T-helper 17 cell (primary cell): ENCODE measurements around the gene NTNG2. TPM values are rescaled to one million over a fixed set of nuclear protein-coding genes. Genes with fewer than 3 reads are reported as not detected.
"Not testable (repeated sequence)": the region's sequence is repeated elsewhere in the genome, so short reads cannot be mapped to it uniquely, and the experiment has no call there.

ENCODE experiments used
- ATAC-seq: fragments of 150-1000 bp; cut with Tn5 transposase; 2 replicates; pipeline ENCODE4 v1.10.0; 2021; ENCODE audit warnings: mild to moderate bottlenecking, moderate library complexity
- DNase-seq, 3 donors: peaks; one replicate each; pipeline versions ENCODE4 v3.0.0 to v3.0.0-alpha.2; 2020 to 2021
- H3K9me3 ChIP-seq: one replicate; pipeline ENCODE4 v1.7.0; 2013; ENCODE audit warnings: low read length, mild to moderate bottlenecking; ENCODE audit not compliant: control insufficient read depth, poor library complexity, severe bottlenecking
- H3K27ac Mint-ChIP-seq: one replicate; pipeline ENCODE4 v1.8.0; 2022; ENCODE audit warnings: mild to moderate bottlenecking, moderate library complexity, mixed read lengths
- H3K27me3 Mint-ChIP-seq: one replicate; pipeline ENCODE4 v1.8.0; 2022; ENCODE audit warnings: mixed read lengths
- H3K36me3 Mint-ChIP-seq: one replicate; pipeline ENCODE4 v1.8.0; 2022; ENCODE audit warnings: low read depth, mixed read lengths
- H3K4me1 Mint-ChIP-seq: one replicate; pipeline ENCODE4 v1.8.0; 2022; ENCODE audit warnings: mild to moderate bottlenecking, mixed read lengths
- H3K4me3 Mint-ChIP-seq: one replicate; pipeline ENCODE4 v1.8.0; 2022; ENCODE audit warnings: mild to moderate bottlenecking, moderate library complexity, mixed read lengths
- total RNA-seq, 4 donors: library from RNA in 2 of 4; stranded (reverse) in 2 of 4; gene quantifications; one replicate each; pipeline ENCODE4 v1.2.3 and lab custom pipeline; 2022 to 2026

Gene NTNG2
- total RNA-seq, 2 donors from 2014 or later: 3.3 to 3.6 TPM

DNA sequence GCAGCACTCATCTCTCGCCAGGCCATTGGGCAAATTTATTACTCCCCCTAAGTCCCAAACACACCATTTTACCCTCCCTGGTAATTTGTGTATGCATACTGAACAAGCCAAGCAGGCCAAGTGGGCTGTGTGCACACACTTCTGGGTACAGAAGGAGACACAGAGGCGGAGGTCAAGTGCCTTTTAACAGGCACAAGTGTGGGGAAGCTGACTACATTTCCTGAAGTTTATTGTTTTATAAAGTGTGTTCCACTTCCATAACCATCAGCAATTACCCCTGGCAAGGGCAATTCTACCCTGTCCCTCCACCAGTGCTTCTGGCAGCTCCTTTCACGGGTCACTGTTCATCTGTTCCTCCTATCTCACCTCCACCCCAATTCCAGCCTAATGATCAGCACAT is 99.0 kb downstream of the NTNG2 start:
- no peak overlapping the region for H3K4me3 Mint-ChIP-seq
- ATAC-seq: no peak
- H3K36me3 Mint-ChIP-seq: no peaks in the 10 kb centered on the region
- H3K9me3 ChIP-seq: no peaks in the 10 kb centered on the region
- DNase-seq: no peak
- no peak overlapping the region for H3K27ac Mint-ChIP-seq
- H3K27me3 Mint-ChIP-seq: no peaks in the 10 kb centered on the region
- H3K4me1 Mint-ChIP-seq: peaks cover 10% of the 10 kb centered on the region

DNA sequence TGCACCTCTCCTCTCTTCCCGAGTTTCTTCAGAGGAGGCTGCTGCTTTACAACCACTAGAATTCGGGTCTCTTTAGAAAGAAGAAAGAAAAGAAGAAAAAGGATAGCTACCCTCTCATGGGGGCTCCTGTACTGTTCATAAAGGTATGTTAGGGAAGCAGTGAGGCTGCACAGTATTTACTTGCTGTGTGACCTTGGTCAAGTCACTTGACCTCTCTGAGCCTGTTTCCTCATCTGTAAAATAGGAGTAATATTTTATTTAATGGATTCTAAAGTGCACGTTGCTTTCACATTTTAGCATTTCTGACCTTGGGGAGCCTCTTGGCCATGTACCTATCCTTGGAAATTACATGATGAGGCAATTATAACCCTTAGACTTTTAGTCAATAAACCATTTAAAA is 104.2 kb downstream of the NTNG2 start:
- ATAC-seq (no peak), DNase-seq (no peak)
- Mint-ChIP-seq H3K4me1 (peaks cover 4% of the 10 kb centered on the region), H3K27me3 (no peaks in the 10 kb centered on the region), H3K36me3 (no peaks in the 10 kb centered on the region), H3K27ac (no peak overlapping the region), H3K4me3 (no peak overlapping the region)
- no peaks in the 10 kb centered on the region for H3K9me3 ChIP-seq

DNA sequence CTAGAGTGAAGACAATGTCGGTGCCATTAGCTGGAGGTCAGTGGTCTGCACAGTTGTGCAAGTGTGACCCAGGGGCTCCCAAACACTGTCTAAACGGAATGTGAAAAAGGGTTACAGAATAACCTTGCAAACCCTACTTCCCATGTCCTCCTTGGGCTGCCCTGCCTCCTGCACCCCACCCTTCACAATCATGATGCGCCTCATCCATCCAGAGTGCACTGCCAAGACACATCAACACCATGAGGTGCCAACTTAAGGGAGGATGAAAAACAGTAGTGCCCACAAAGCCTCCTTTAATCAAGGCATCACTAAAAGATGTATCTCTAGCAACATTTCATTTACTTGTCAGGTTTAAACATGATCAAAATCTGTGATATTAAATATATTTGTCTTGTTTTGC is 105.8 kb downstream of the NTNG2 start:
- Mint-ChIP-seq H3K27ac (peak overlapping the region; percentile 37), H3K36me3 (peaks cover 2% of the 10 kb centered on the region), H3K4me3 (no peak overlapping the region), H3K4me1 (peaks cover 2% of the 10 kb centered on the region), H3K27me3 (no peaks in the 10 kb centered on the region)
- H3K9me3 ChIP-seq: no peaks in the 10 kb centered on the region
- ATAC-seq (no peak), DNase-seq (no peak)

DNA sequence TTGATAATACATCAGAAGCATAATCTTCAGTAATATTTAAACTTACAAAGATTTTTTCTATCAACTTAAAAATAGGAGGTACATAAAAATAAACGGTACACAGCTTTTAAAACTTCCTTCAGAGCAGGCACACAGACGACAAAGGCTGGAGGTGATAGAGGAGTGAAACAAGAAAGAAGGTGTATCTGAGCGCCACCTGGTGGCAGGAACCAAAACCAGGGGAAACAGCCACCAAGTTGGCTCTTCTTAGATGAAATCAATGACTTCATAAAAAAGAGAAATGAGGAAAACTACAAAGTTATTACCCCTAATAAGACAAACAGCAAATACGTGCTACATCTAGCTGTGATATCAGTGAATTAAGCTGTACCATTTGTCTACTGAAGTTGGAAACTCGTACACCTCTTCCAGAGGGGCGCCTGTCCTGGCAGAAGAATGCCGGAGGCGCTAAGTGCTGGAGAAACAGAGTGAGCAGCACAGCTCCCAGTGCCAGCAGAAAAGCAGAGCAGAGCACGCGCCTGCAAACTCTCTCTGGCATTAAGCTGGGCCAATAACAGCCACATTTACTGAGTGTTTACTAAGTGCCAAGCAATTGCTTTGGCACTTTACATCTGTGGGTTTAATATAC is 107.0 kb downstream of the NTNG2 start:
- Mint-ChIP-seq H3K4me3 (no peak overlapping the region), H3K4me1 (peaks cover 2% of the 10 kb centered on the region), H3K36me3 (peaks cover 2% of the 10 kb centered on the region), H3K27ac (no peak overlapping the region), H3K27me3 (no peaks in the 10 kb centered on the region)
- DNase-seq (peak; percentile 48 to 59 (median 48)), ATAC-seq (peak; percentile 78)
- no peaks in the 10 kb centered on the region for H3K9me3 ChIP-seq

DNA sequence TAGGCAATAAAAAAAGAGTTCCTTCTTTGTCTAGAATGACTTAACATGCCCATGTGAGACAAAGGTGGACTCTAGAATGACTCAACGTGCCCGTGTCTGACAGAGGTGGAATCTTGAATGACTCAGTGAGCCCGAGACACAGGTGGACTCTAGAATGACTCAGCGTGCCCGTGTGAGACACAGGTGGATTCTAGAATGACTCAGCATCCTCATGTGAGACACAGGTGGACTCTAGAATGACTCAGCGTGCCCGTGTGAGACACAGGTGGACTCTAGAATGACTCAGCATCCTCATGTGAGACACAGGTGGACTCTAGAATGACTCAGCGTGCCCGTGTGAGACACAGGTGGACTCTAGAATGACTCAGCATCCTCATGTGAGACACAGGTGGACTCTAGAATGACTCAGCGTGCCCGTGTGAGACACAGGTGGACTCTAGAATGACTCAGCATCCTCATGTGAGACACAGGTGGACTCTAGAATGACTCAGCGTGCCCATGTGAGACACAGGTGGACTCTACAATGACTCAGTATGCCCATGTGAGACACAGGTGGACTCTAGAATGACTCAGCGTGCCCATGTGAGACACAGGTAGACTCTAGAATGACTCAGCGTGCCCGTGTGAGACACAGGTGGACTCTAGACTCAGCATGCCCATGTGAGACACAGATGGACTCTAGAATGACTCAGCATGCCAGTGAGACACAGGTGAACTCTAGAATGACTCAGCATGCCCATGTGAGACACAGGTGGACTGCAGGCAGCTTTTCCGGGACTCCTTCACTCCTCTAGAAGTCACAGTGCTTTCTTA is 108.1 kb downstream of the NTNG2 start:
- not testable (repeated sequence) for H3K4me3 Mint-ChIP-seq, DNase-seq, H3K27me3 Mint-ChIP-seq, ATAC-seq, H3K36me3 Mint-ChIP-seq, H3K9me3 ChIP-seq, H3K4me1 Mint-ChIP-seq, H3K27ac Mint-ChIP-seq

DNA sequence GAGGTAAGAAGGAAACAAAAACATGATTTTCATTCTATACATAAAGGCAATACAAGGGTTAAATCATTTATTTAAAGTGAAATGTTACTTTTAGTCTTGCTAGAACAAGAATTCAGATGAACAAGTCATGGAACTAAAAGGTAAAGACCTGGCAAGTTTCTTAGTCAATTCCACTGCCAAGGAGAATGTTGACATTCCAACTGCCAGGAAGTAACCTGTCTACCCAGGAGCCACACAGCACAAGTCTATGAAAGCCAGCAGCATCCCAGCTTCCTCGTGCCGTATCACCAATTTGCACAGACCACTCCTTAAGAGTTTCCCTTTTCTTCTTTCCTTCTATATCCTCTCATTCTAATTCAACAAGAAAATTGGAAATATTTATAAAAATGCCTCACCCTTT is 113.0 kb downstream of the NTNG2 start:
- DNase-seq (no peak), ATAC-seq (no peak)
- H3K9me3 ChIP-seq: no peaks in the 10 kb centered on the region
- Mint-ChIP-seq H3K36me3 (peaks cover 9% of the 10 kb centered on the region), H3K4me3 (no peak overlapping the region), H3K27ac (peak overlapping the region; percentile 54), H3K4me1 (peaks cover 4% of the 10 kb centered on the region), H3K27me3 (no peaks in the 10 kb centered on the region)

DNA sequence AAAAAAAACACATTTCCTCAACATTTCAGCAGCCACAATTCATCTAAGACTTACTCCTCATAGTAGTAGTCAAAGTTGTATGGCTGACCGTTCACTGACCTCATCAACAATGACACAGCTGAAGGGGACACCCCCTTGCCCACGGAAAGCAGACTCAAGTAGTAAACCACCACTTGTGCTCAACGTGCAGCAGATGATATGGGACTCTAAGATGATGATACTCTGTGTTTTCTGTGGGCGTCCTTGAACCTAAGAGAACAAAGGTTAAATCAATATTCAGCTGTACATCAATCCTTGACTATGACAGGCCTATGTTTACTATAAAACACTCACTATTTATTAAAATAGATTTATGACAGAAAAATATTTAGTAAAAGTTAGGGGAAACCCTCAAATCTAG is 121.3 kb downstream of the NTNG2 start:
- no peak overlapping the region for H3K27ac Mint-ChIP-seq
- H3K36me3 Mint-ChIP-seq: peaks cover 2% of the 10 kb centered on the region
- H3K4me1 Mint-ChIP-seq: peaks cover 2% of the 10 kb centered on the region
- ATAC-seq: no peak
- no peak for DNase-seq
- no peaks in the 10 kb centered on the region for H3K27me3 Mint-ChIP-seq
- H3K9me3 ChIP-seq: no peaks in the 10 kb centered on the region
- no peak overlapping the region for H3K4me3 Mint-ChIP-seq

DNA sequence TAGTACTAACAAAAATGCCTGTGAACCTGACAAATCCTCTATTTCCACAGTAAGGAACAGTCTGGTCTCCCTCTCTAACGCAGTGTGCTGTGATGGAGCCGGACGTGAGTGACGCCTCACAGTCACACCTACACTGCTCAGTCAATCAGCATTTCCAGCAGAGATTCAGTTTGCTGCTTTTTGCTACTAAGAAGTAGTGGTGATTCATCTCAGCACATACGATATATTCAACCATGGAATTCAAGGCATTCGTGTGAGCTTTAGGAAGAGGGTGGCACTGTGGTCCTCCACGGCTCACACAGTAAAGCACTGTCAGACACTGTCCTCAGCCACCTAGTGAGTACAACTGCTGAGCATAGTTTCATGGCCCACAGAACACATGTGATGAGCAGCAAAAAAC is 122.0 kb downstream of the NTNG2 start:
- DNase-seq: no peak
- Mint-ChIP-seq H3K4me1 (peaks cover 2% of the 10 kb centered on the region), H3K4me3 (no peak overlapping the region), H3K36me3 (peaks cover 2% of the 10 kb centered on the region), H3K27ac (no peak overlapping the region), H3K27me3 (no peaks in the 10 kb centered on the region)
- no peaks in the 10 kb centered on the region for H3K9me3 ChIP-seq
- no peak for ATAC-seq

DNA sequence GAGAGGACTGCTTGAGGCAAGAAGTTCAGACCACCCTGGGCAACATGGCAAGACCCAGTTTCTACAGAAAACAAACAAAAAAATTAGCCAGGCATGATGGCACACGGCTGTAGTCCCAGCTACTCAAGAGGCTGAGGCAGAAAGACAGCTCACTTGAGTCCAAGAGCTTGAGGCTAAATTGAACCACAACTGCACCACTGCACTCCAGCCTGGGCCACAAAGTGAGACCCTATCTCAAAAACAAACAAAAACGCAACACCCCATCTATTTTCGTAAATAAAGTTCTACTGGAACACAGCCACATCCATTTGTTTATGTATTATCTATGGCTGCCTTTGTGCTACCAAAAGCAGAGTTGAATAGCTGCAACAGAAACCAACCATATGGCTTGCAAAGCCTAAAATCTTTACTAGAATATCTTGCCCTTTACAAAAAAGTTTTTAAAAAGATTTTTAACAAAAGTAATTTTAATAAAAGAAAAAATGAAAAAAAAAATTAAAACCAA is 125.5 kb downstream of the NTNG2 start:
- H3K9me3 ChIP-seq: no peaks in the 10 kb centered on the region
- Mint-ChIP-seq H3K27ac (no peak overlapping the region), H3K36me3 (no peaks in the 10 kb centered on the region), H3K27me3 (no peaks in the 10 kb centered on the region), H3K4me1 (peaks cover 2% of the 10 kb centered on the region), H3K4me3 (no peak overlapping the region)
- ATAC-seq (no peak), DNase-seq (no peak)

DNA sequence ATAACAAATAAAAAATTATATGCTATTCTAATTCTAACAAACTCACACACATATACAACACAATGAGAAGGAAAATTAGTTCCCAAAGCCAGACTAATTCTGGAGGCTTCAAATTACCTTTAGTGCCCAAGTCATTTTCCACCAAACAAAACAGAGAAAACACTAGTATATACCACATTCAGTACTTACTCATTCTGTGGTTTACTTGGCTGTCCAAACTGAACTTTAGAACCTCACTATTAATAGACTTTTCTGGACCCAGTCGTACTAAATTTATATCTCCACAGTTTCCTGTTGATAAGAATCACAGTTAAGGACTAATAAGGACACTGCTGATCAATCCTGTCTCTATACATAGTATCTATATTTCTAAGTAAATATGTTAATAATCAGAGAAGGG is 126.5 kb downstream of the NTNG2 start:
- H3K9me3 ChIP-seq: no peaks in the 10 kb centered on the region
- Mint-ChIP-seq H3K36me3 (no peaks in the 10 kb centered on the region), H3K4me1 (peaks cover 5% of the 10 kb centered on the region), H3K27me3 (no peaks in the 10 kb centered on the region), H3K27ac (no peak overlapping the region), H3K4me3 (no peak overlapping the region)
- DNase-seq (no peak), ATAC-seq (no peak)

DNA sequence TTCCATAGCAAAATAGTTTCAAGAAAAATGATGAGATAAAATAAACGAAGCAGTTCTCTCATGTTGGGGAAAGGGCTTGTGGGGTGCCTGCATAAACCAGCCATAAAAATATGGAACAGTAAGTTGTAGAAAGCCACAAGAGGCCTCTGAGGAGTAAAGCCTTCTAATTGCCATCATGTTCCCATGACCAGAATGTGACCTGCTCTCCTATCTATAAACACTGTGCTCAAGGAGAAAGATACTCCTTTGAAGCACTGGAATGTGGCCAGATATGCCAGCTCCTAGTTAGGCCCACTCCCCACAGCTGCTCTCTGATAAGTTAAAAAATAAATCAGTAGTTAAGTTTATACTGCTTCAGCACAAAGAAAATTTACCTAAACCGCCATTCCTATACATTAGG is 127.1 kb downstream of the NTNG2 start:
- Mint-ChIP-seq H3K4me3 (no peak overlapping the region), H3K27ac (no peak overlapping the region), H3K36me3 (no peaks in the 10 kb centered on the region), H3K27me3 (no peaks in the 10 kb centered on the region), H3K4me1 (peaks cover 6% of the 10 kb centered on the region)
- DNase-seq: no peak
- ATAC-seq: no peak
- no peaks in the 10 kb centered on the region for H3K9me3 ChIP-seq

DNA sequence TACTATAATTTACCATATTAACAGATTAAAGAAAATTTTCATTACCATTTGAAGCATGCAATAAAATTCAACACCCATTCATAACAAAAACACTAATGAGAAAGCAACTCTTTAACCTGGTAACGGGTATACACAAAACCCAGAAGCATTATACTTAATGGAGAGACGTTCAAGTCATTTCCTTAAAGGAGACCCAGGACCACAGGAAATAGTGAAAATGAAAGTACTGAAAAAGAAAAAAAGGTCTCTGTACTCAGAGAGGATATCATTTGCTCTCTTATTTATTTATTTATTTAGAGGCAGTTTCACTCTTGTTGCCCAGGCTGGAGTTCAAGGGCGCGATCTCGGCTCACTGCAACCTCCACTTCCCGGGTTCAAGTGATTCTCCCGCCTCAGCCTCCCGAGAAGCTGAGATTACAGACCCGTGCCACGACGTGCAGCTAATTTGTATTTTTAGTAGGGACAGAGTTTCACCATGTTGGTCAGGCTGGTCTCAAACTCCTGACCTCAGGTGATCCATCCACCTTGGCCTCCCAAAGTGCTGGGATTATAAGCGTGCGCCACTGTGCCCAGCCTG is 131.4 kb downstream of the NTNG2 start:
- Mint-ChIP-seq H3K36me3 (peaks cover 8% of the 10 kb centered on the region), H3K27me3 (no peaks in the 10 kb centered on the region), H3K27ac (peak overlapping the region; percentile 67), H3K4me1 (peaks cover 17% of the 10 kb centered on the region), H3K4me3 (peak overlapping the region; percentile 52)
- ATAC-seq (peak; percentile 60), DNase-seq (no peak)
- H3K9me3 ChIP-seq: no peaks in the 10 kb centered on the region
